HepG2 (cell line): ENCODE measurements around the gene HSDL1. TPM values are rescaled to one million over a fixed set of nuclear protein-coding genes. Genes with fewer than 3 reads are reported as not detected.
A peak's percentile ranks its signal among the peaks of the same experiment; 100 is the strongest.

Experiments
- ATF5 ChIP-seq: sonication (generic); formaldehyde crosslinking; IDR thresholded peaks from 2 replicates; pipeline ENCODE4 v1.4.0; 2020; ENCODE audit warnings: mild to moderate bottlenecking, low read depth, missing genetic modification reagents
- CBX5 ChIP-seq: sonication (generic); formaldehyde crosslinking; IDR thresholded peaks from 2 replicates; pipeline ENCODE4 v1.4.0; 2020; ENCODE audit warnings: missing genetic modification reagents, borderline replicate concordance
- CENPT ChIP-seq: sonication (generic); formaldehyde crosslinking; IDR thresholded peaks from 2 replicates; pipeline ENCODE4 v1.8.0; 2022; ENCODE audit warnings: low read depth, mild to moderate bottlenecking, moderate library complexity, missing genetic modification reagents
- FOXO4 ChIP-seq: sonication (generic); formaldehyde crosslinking; conservative IDR thresholded peaks from 2 replicates; pipeline ENCODE4 v1.8.1; 2023; ENCODE audit warnings: missing genetic modification reagents
- MAFK ChIP-seq, 2 experiments: IDR thresholded peaks in 1 of 2; conservative IDR thresholded peaks in 1 of 2; 2 replicates each; pipeline ENCODE4 v1.6.1; 2011; ENCODE audit warnings: improper control_type of control experiment in 2 of 2, low read length in 2 of 2
- MLXIP ChIP-seq: sonication (generic); formaldehyde crosslinking; IDR thresholded peaks from 2 replicates; pipeline ENCODE4 v1.9.0; 2021; ENCODE audit warnings: missing genetic modification reagents, borderline replicate concordance
- NCOA2 ChIP-seq: sonication (generic); formaldehyde crosslinking; IDR thresholded peaks from 2 replicates; pipeline ENCODE4 v1.8.0; 2022; ENCODE audit warnings: inconsistent platforms
- PPARG ChIP-seq: conservative IDR thresholded peaks from 2 replicates; pipeline ENCODE4 v1.6.1; 2016; ENCODE audit warnings: missing biosample characterization, missing genetic modification reagents
- SETDB1 ChIP-seq: sonication (generic); formaldehyde crosslinking; IDR thresholded peaks from 2 replicates; pipeline ENCODE4 v1.5.1; 2020; ENCODE audit warnings: missing genetic modification reagents, mild to moderate bottlenecking, borderline replicate concordance
- SIN3A ChIP-seq: IDR thresholded peaks from 2 replicates; pipeline ENCODE4 v1.6.1; 2011; ENCODE audit warnings: low read depth, mild to moderate bottlenecking, control low read depth, low read length, borderline replicate concordance
- ZFP1 ChIP-seq: IDR thresholded peaks from 2 replicates; pipeline ENCODE4 v1.6.1; 2016
- ZMAT3 ChIP-seq: sonication (generic); formaldehyde crosslinking; conservative IDR thresholded peaks from 2 replicates; pipeline ENCODE4 v1.7.0; 2021; ENCODE audit warnings: missing genetic modification reagents
- ZNF350 ChIP-seq: sonication (generic); formaldehyde crosslinking; IDR thresholded peaks from 2 replicates; pipeline ENCODE4 v1.4.0; 2020; ENCODE audit warnings: mild to moderate bottlenecking, low read depth, missing genetic modification reagents, borderline replicate concordance
- ZNF354B ChIP-seq: sonication (generic); formaldehyde crosslinking; IDR thresholded peaks from 2 replicates; pipeline ENCODE4 v1.8.0; 2022; ENCODE audit warnings: mild to moderate bottlenecking, missing genetic modification reagents
- ZNF788 ChIP-seq: sonication (generic); formaldehyde crosslinking; IDR thresholded peaks from 2 replicates; pipeline ENCODE4 v1.5.0; 2020; ENCODE audit warnings: mild to moderate bottlenecking, missing genetic modification reagents, borderline replicate concordance
- ZNF839 ChIP-seq: sonication (generic); formaldehyde crosslinking; IDR thresholded peaks from 2 replicates; pipeline ENCODE4 v1.4.0; 2020; ENCODE audit warnings: missing genetic modification reagents, mild to moderate bottlenecking, borderline replicate concordance
- polyA plus RNA-seq, 8 experiments: library from polyadenylated mRNA; depleted of rRNA in 3 of 8; stranded (reverse) in 7 of 8; unstranded in 1 of 8; fragments of >200 nt; fragmentation: Illumina TruSeq in 4 of 8; extraction: Trizol in 4 of 8; gene quantifications; 2 replicates each; pipeline versions ENCODE4 v1.2.1 to v1.2.3, GENCODE V29; 2011 to 2016; ENCODE audit warnings: low read depth in 4 of 8, missing spikeins in 1 of 8, mixed read lengths in 1 of 8; ENCODE audit not compliant: insufficient read depth in 1 of 8
- total RNA-seq, 5 experiments: library from RNA; depleted of rRNA; stranded (reverse); fragments of >200 nt; fragmentation: Illumina TruSeq; extraction: Trizol; gene quantifications; 2 replicates each; pipeline ENCODE4 v1.2.3, GENCODE V29; 2016; ENCODE audit warnings: low read depth in 1 of 5
- TF ChIP-seq, protein P1 (sequence below): sonication (generic); formaldehyde crosslinking; IDR thresholded peaks from 2 replicates; pipeline ENCODE4 v1.4.0; 2020; ENCODE audit warnings: mild to moderate bottlenecking, missing genetic modification reagents, borderline replicate concordance
- TF ChIP-seq, protein P2 (sequence below): sonication (generic); formaldehyde crosslinking; IDR thresholded peaks from 2 replicates; pipeline ENCODE4 v1.8.0; 2022; ENCODE audit warnings: low read depth, missing genetic modification reagents

Gene HSDL1
- total and polyA plus RNA-seq, 2 of the 13 experiments (the other 11 are each of a cell fraction or from before 2014, with no cell fraction given) = 49.2 to 49.7 TPM

DNA sequence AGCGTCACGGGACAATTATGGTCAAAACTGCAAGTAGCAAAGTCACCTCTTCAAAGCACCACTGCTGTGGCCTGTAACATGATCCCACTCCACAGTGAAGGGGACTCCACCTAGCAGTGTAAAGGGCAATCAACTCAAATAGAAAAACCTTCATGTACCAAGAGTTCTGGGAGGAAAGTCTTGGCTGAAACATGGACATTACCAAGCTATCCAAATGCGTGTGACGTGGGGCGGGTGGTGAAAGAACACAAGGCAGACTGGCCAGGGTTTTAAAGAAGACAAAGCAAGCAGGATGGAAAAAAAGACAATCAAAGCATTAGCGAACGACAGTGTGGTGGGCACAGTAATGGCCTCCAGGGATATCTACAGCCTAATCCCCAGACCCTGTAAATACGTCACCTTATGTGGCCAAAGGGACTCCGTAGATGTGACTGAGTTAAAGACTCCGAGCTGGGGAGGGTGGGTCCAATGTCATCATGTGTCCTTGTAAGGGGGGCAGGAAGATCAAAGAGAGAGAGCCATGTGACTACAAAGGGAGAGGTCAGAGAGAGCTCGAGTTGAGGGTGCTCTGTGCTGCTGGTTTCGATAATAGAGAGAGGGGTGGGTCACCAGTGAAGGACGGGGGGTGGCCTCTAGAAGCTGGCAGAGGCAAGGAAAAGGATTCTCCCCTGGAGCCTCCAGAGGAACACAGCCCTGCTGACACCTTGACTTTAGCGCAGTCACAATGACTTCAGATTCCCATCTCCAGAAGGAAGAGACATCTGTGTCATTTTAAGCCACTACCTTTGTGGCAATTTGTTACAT lies 6.0 kb downstream of the HSDL1 start (continued):
- TF ChIP-seq CENPT (CRISPR knock-in tag) (no peak), PPARG (0 out of 2 replicates have a peak, but pooled peaks have one; percentile 32), ZNF788 (CRISPR knock-in tag) (peak; percentile 46; the same call in 1 of the 2 replicates), ZNF350 (CRISPR knock-in tag) (peak; percentile 92), ZMAT3 (CRISPR knock-in tag) (no peak), ZNF354B (CRISPR knock-in tag) (no peak), ZFP1 (peak; percentile 10; the same call in 1 of the 2 replicates), ATF5 (no peak), ZNF839 (CRISPR knock-in tag) (no peak), FOXO4 (CRISPR knock-in tag) (no peak), SIN3A (no peak), MLXIP (CRISPR knock-in tag) (no peak), SETDB1 (CRISPR knock-in tag) (no peak), NCOA2 (peak; percentile 63; the same call in 1 of the 2 replicates), MAFK (conservative IDR thresholded peaks at IDR 0.05 in 1 of 2, IDR thresholded peaks at IDR 0.05 in 1 of 2; ENCODE audit: low read length in 2 of 2) (no peak), CBX5 (CRISPR knock-in tag) (peak; percentile 20; the same call in 1 of the 2 replicates)
- TF ChIP-seq, protein P1, sequence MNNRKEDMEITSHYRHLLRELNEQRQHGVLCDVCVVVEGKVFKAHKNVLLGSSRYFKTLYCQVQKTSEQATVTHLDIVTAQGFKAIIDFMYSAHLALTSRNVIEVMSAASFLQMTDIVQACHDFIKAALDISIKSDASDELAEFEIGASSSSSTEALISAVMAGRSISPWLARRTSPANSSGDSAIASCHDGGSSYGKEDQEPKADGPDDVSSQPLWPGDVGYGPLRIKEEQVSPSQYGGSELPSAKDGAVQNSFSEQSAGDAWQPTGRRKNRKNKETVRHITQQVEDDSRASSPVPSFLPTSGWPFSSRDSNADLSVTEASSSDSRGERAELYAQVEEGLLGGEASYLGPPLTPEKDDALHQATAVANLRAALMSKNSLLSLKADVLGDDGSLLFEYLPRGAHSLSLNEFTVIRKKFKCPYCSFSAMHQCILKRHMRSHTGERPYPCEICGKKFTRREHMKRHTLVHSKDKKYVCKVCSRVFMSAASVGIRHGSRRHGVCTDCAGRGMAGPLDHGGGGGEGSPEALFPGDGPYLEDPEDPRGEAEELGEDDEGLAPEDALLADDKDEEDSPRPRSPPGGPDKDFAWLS (CRISPR knock-in tag) = no peak
- TF ChIP-seq, protein P2, sequence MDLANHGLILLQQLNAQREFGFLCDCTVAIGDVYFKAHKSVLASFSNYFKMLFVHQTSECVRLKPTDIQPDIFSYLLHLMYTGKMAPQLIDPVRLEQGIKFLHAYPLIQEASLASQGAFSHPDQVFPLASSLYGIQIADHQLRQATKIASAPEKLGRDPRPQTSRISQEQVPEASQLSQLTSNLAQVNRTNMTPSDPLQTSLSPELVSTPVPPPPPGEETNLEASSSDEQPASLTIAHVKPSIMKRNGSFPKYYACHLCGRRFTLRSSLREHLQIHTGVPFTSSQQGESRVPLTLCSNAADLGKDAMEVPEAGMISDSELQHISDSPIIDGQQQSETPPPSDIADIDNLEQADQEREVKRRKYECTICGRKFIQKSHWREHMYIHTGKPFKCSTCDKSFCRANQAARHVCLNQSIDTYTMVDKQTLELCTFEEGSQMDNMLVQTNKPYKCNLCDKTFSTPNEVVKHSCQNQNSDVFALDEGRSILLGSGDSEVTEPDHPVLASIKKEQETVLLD (CRISPR knock-in tag) = no peak
